HepG2 (cell line): ENCODE results near the gene FDPS. TPM values are rescaled to one million over a fixed set of nuclear protein-coding genes. Genes with fewer than 3 reads are reported as not detected.

ENCODE experiments used
- AGO2 ChIP-seq: fragments of 200-400 bp; formaldehyde crosslinking; optimal IDR thresholded peaks from 2 replicates; pipeline ENCODE3; 2017; ENCODE audit warnings: mild to moderate bottlenecking, low read depth, low read length, moderate library complexity
- GZF1 ChIP-seq: sonication (generic); formaldehyde crosslinking; IDR thresholded peaks from 2 replicates; pipeline ENCODE4 v1.5.1; 2020; ENCODE audit warnings: mild to moderate bottlenecking, missing genetic modification reagents
- HIVEP1 ChIP-seq: sonication (generic); formaldehyde crosslinking; IDR thresholded peaks from 2 replicates; pipeline ENCODE4 v1.4.0; 2020; ENCODE audit warnings: mild to moderate bottlenecking, missing genetic modification reagents
- HNRNPK ChIP-seq: fragments of 200-400 bp; formaldehyde crosslinking; IDR thresholded peaks from 2 replicates; pipeline ENCODE4 v1.6.1; 2018; ENCODE audit warnings: low read length, low read depth, moderate library complexity, mild to moderate bottlenecking; ENCODE audit not compliant: poor library complexity, severe bottlenecking
- HOXA7 ChIP-seq: sonication (generic); formaldehyde crosslinking; IDR thresholded peaks from 2 replicates; pipeline ENCODE4 v1.8.1; 2022; ENCODE audit warnings: mild to moderate bottlenecking, missing genetic modification reagents, moderate library complexity
- PHF21A ChIP-seq: sonication (generic); formaldehyde crosslinking; IDR thresholded peaks from 2 replicates; pipeline ENCODE4 v1.5.0; 2020; ENCODE audit warnings: mild to moderate bottlenecking, missing genetic modification reagents
- SOX5 ChIP-seq: IDR thresholded peaks from 2 replicates; pipeline ENCODE4 v1.6.1; 2016; ENCODE audit warnings: borderline replicate concordance
- TAF15 ChIP-seq: fragments of 200-400 bp; formaldehyde crosslinking; IDR thresholded peaks from one replicate; pipeline ENCODE4 v1.6.1; 2018; ENCODE audit warnings: mild to moderate bottlenecking, low read depth, low read length; ENCODE audit not compliant: poor library complexity, severe bottlenecking
- ZNF317 ChIP-seq: sonication (generic); formaldehyde crosslinking; IDR thresholded peaks from 2 replicates; pipeline ENCODE4 v1.5.0; 2020; ENCODE audit warnings: mild to moderate bottlenecking, missing genetic modification reagents
- ZNF431 ChIP-seq: sonication (generic); formaldehyde crosslinking; IDR thresholded peaks from 2 replicates; pipeline ENCODE4 v1.9.0; 2022; ENCODE audit warnings: missing genetic modification reagents, low read depth, mild to moderate bottlenecking, borderline replicate concordance
- ZNF549 ChIP-seq: sonication (generic); formaldehyde crosslinking; IDR thresholded peaks from 2 replicates; pipeline ENCODE4 v1.5.0; 2020; ENCODE audit warnings: missing genetic modification reagents
- ZNF567 ChIP-seq: sonication (generic); formaldehyde crosslinking; IDR thresholded peaks from 2 replicates; pipeline ENCODE4 v1.8.1; 2023; ENCODE audit warnings: mild to moderate bottlenecking, missing genetic modification reagents, borderline replicate concordance
- polyA plus RNA-seq, 8 experiments: library from polyadenylated mRNA; depleted of rRNA in 3 of 8; stranded (reverse) in 7 of 8; unstranded in 1 of 8; fragments of >200 nt; fragmentation: Illumina TruSeq in 4 of 8; extraction: Trizol in 4 of 8; gene quantifications; 2 replicates each; pipeline versions ENCODE4 v1.2.1 to v1.2.3, GENCODE V29; 2011 to 2016; ENCODE audit warnings: low read depth in 4 of 8, missing spikeins in 1 of 8, mixed read lengths in 1 of 8; ENCODE audit not compliant: insufficient read depth in 1 of 8
- total RNA-seq, 5 experiments: library from RNA; depleted of rRNA; stranded (reverse); fragments of >200 nt; fragmentation: Illumina TruSeq; extraction: Trizol; gene quantifications; 2 replicates each; pipeline ENCODE4 v1.2.3, GENCODE V29; 2016; ENCODE audit warnings: low read depth in 1 of 5
- TF ChIP-seq, protein P1 (sequence below): IDR thresholded peaks from 2 replicates; pipeline ENCODE4 v1.6.1; 2012; ENCODE audit warnings: low read length, improper control_type of control experiment
- TF ChIP-seq, protein P2 (sequence below): IDR thresholded peaks from 2 replicates; pipeline ENCODE4 v1.6.1; 2016; ENCODE audit warnings: control low read depth
- TF ChIP-seq, protein P3 (sequence below), 2 experiments: fragments of 450-650 bp in 1 of 2; sonication (generic) in 1 of 2; formaldehyde crosslinking; IDR thresholded peaks; 2 replicates each; pipeline versions ENCODE4 v1.5.0 to v1.8.0; 2020 to 2022; ENCODE audit warnings: mild to moderate bottlenecking in 1 of 2, missing genetic modification reagents in 1 of 2
- TF ChIP-seq, protein P4 (sequence below): sonication (generic); formaldehyde crosslinking; IDR thresholded peaks from 2 replicates; pipeline ENCODE4 v1.8.0; 2023; ENCODE audit warnings: mild to moderate bottlenecking, missing genetic modification reagents
- TF ChIP-seq, protein P5 (sequence below): sonication (generic); formaldehyde crosslinking; IDR thresholded peaks from 2 replicates; pipeline ENCODE4 v1.5.0; 2020; ENCODE audit warnings: mild to moderate bottlenecking, missing genetic modification reagents, borderline replicate concordance
- TF ChIP-seq, protein P6 (sequence below): sonication (generic); formaldehyde crosslinking; IDR thresholded peaks from 2 replicates; pipeline ENCODE4 v1.5.1; 2020; ENCODE audit warnings: missing genetic modification reagents, mild to moderate bottlenecking, borderline replicate concordance

The FDPS gene
- total and polyA plus RNA-seq, 2 of the 13 experiments (the other 11 are each of a cell fraction or from before 2014, with no cell fraction given) = 264 to 519 TPM

DNA sequence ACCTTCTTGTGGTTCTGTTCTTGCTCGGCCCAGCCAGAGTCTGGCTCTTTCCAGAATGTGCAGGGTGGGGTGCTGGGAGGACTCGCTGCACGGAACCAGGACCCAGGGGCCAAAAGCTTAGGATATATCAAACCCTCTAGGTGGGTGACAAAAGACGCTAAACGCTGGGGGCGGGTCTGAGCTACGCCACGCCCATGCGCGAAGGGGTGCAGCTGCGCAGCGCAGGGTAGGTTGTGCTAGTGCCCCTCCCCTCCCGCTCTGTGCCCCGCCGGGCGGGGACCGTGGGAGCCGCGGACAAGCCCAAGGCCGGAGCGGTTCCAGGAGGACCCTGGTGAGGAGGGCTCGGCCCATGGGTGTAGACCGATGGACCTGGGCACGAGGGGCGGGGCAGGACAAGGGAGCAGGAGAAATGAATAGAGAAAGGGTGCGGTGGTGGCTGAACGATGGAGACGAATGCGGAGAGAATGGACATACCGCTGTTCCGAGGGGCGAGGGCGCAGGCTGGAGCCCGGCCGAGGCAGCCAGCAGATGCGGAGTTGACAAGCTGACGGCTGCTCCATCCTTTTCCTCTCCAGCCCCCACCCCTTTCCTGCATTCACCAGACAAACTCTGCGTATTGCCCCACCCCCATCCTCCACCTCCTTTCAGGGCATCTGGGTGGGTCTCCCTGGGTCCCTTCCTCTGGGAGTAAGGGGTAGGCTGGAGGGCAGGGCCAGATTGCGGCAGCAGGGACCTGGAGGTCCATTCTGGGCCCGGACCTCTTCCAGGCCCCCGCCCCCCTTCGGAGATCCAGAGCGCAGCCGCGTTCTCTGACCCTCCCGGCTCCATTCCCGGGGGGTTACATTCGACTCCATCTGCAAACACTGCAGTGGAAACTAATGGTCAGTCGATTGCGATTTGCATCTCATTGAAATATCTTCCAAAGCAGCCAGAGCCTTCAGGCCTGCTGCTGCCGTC is 12.3 kb downstream of the FDPS start, which contains the start of gene RUSC1 (continued):
- TF ChIP-seq, protein P1, sequence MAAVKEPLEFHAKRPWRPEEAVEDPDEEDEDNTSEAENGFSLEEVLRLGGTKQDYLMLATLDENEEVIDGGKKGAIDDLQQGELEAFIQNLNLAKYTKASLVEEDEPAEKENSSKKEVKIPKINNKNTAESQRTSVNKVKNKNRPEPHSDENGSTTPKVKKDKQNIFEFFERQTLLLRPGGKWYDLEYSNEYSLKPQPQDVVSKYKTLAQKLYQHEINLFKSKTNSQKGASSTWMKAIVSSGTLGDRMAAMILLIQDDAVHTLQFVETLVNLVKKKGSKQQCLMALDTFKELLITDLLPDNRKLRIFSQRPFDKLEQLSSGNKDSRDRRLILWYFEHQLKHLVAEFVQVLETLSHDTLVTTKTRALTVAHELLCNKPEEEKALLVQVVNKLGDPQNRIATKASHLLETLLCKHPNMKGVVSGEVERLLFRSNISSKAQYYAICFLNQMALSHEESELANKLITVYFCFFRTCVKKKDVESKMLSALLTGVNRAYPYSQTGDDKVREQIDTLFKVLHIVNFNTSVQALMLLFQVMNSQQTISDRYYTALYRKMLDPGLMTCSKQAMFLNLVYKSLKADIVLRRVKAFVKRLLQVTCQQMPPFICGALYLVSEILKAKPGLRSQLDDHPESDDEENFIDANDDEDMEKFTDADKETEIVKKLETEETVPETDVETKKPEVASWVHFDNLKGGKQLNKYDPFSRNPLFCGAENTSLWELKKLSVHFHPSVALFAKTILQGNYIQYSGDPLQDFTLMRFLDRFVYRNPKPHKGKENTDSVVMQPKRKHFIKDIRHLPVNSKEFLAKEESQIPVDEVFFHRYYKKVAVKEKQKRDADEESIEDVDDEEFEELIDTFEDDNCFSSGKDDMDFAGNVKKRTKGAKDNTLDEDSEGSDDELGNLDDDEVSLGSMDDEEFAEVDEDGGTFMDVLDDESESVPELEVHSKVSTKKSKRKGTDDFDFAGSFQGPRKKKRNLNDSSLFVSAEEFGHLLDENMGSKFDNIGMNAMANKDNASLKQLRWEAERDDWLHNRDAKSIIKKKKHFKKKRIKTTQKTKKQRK = no peak
- TF ChIP-seq TAF15 = peak; percentile 85
- TF ChIP-seq ZNF317 (CRISPR knock-in tag) = no peak
- TF ChIP-seq ZNF549 (CRISPR knock-in tag) = no peak
- TF ChIP-seq HIVEP1 = no peak
- TF ChIP-seq, protein P2, sequence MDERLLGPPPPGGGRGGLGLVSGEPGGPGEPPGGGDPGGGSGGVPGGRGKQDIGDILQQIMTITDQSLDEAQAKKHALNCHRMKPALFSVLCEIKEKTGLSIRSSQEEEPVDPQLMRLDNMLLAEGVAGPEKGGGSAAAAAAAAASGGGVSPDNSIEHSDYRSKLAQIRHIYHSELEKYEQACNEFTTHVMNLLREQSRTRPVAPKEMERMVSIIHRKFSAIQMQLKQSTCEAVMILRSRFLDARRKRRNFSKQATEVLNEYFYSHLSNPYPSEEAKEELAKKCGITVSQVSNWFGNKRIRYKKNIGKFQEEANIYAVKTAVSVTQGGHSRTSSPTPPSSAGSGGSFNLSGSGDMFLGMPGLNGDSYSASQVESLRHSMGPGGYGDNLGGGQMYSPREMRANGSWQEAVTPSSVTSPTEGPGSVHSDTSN (CRISPR knock-in tag) = no peak
- TF ChIP-seq, protein P3, sequence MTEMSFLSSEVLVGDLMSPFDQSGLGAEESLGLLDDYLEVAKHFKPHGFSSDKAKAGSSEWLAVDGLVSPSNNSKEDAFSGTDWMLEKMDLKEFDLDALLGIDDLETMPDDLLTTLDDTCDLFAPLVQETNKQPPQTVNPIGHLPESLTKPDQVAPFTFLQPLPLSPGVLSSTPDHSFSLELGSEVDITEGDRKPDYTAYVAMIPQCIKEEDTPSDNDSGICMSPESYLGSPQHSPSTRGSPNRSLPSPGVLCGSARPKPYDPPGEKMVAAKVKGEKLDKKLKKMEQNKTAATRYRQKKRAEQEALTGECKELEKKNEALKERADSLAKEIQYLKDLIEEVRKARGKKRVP (CRISPR knock-in tag; IDR thresholded peaks at IDR 0.05) = no peak
- TF ChIP-seq, protein P4, sequence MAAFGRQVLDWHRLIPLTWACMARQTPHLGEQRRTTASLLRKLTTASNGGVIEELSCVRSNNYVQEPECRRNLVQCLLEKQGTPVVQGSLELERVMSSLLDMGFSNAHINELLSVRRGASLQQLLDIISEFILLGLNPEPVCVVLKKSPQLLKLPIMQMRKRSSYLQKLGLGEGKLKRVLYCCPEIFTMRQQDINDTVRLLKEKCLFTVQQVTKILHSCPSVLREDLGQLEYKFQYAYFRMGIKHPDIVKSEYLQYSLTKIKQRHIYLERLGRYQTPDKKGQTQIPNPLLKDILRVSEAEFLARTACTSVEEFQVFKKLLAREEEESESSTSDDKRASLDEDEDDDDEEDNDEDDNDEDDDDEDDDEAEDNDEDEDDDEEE (CRISPR knock-in tag) = no peak
- TF ChIP-seq HOXA7 = no peak
- no peak for TF ChIP-seq HNRNPK
- TF ChIP-seq, protein P5, sequence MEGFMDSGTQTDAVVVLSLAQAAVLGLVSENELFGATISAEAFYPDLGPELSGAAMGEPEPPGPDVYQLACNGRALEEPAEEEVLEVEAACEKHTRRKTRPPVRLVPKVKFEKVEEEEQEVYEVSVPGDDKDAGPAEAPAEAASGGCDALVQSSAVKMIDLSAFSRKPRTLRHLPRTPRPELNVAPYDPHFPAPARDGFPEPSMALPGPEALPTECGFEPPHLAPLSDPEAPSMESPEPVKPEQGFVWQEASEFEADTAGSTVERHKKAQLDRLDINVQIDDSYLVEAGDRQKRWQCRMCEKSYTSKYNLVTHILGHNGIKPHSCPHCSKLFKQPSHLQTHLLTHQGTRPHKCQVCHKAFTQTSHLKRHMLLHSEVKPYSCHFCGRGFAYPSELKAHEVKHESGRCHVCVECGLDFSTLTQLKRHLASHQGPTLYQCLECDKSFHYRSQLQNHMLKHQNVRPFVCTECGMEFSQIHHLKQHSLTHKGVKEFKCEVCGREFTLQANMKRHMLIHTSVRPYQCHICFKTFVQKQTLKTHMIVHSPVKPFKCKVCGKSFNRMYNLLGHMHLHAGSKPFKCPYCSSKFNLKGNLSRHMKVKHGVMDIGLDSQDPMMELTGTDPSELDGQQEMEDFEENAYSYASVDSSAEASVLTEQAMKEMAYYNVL (CRISPR knock-in tag) = no peak
- TF ChIP-seq SOX5 = no peak
- peak; percentile 96 for TF ChIP-seq AGO2
- TF ChIP-seq, protein P6, sequence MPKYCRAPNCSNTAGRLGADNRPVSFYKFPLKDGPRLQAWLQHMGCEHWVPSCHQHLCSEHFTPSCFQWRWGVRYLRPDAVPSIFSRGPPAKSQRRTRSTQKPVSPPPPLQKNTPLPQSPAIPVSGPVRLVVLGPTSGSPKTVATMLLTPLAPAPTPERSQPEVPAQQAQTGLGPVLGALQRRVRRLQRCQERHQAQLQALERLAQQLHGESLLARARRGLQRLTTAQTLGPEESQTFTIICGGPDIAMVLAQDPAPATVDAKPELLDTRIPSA (CRISPR knock-in tag) = no peak
- TF ChIP-seq GZF1 (CRISPR knock-in tag) = no peak
- no peak for TF ChIP-seq ZNF431 (CRISPR knock-in tag)
- TF ChIP-seq ZNF567 (CRISPR knock-in tag) = no peak
- TF ChIP-seq PHF21A (CRISPR knock-in tag) = no peak
